ENCODE data around the gene ACBD4. TPM values are rescaled to one million over a fixed set of nuclear protein-coding genes. Genes with fewer than 3 reads are reported as not detected.

Gene ACBD4
- total RNA-seq, 5 donors from 2014 or later (not counting 1 experiment from before 2014, with no cell fraction given), result 28.4 to 48.5 (median 38.9) TPM

GRCh38 chr17:45186801-45187354, 51.4 kb downstream of the ACBD4 start:
- Mint-ChIP-seq H3K9me3 (no peaks in the 10 kb centered on the region), H3K27ac (no peak overlapping the region), H3K27me3 (peaks cover 0 to 1% of the 10 kb centered on the region in 2 donors), H3K4me3 (no peak overlapping the region), H3K36me3 (no peaks in the 10 kb centered on the region), H3K4me1 (no peaks in the 10 kb centered on the region)
- Histone ChIP-seq H3K4me3 (ENCODE audit: control insufficient read depth in 1 of 2, extremely low read depth in 1 of 2, low read length in 1 of 2) (no peak overlapping the region), H3K36me3 (ENCODE audit: control insufficient read depth in 2 of 2, extremely low read depth in 1 of 2, insufficient read depth in 1 of 2, low read length in 1 of 2) (no peaks in the 10 kb centered on the region), H3K27me3 (replicated peaks in 1 of 2; ENCODE audit: control insufficient read depth in 2 of 2, extremely low read depth in 1 of 2, insufficient read depth in 2 of 2, low read length in 1 of 2) (no peaks in the 10 kb centered on the region), H3K27ac (ENCODE audit: low read length) (no peak overlapping the region), H3K9me3 (no peaks in the 10 kb centered on the region), H3K4me1 (ENCODE audit: control insufficient read depth in 1 of 2, extremely low read depth in 1 of 2, insufficient read depth in 2 of 2, low read length in 2 of 2) (no peaks in the 10 kb centered on the region)
- no peak for DNase-seq
- no peak for ATAC-seq (replicated peaks in 1 of 4)
- CTCF ChIA-PET, result interaction anchor here in 1 of 2 donors (0.7 kb wide), 1 partner anchor 16 kb away, joined by 4 read pairs; no protein-coding TSS in a partner anchor
- POLR2A ChIA-PET, result no interaction called here
- WGBS (ENCODE audit: insufficient coverage), result 93% methylated on average over 3 of the region's 7 CpGs

GRCh38 chr17:45189009-45189408, 53.5 kb downstream of the ACBD4 start:
- ATAC-seq (replicated peaks in 1 of 4), result no peak
- Histone ChIP-seq H3K27me3 (replicated peaks in 1 of 2; ENCODE audit: control insufficient read depth in 2 of 2, extremely low read depth in 1 of 2, insufficient read depth in 2 of 2, low read length in 1 of 2) (no peaks in the 10 kb centered on the region), H3K27ac (ENCODE audit: low read length) (no peak overlapping the region), H3K4me3 (ENCODE audit: control insufficient read depth in 1 of 2, extremely low read depth in 1 of 2, low read length in 1 of 2) (no peak overlapping the region), H3K36me3 (ENCODE audit: control insufficient read depth in 2 of 2, extremely low read depth in 1 of 2, insufficient read depth in 1 of 2, low read length in 1 of 2) (no peaks in the 10 kb centered on the region), H3K9me3 (no peaks in the 10 kb centered on the region), H3K4me1 (ENCODE audit: control insufficient read depth in 1 of 2, extremely low read depth in 1 of 2, insufficient read depth in 2 of 2, low read length in 2 of 2) (no peaks in the 10 kb centered on the region)
- POLR2A ChIA-PET, result no interaction called here
- H3K9me3 Mint-ChIP-seq, result no peaks in the 10 kb centered on the region
- H3K27ac Mint-ChIP-seq, result no peak overlapping the region
- WGBS (ENCODE audit: insufficient coverage), result no CpG with 5 or more reads among the region's 2 CpGs
- no peak for DNase-seq
- no peak overlapping the region for H3K4me3 Mint-ChIP-seq
- CTCF ChIA-PET, result interaction anchor here in 1 of 2 donors (2.1 kb wide), 1 partner anchor 54 kb away, joined by 9 read pairs; the partner anchor contains the start of gene ACBD4
- no peaks in the 10 kb centered on the region for H3K4me1 Mint-ChIP-seq
- peaks cover 0 to 1% of the 10 kb centered on the region in 2 donors for H3K27me3 Mint-ChIP-seq
- H3K36me3 Mint-ChIP-seq, result no peaks in the 10 kb centered on the region

- Histone ChIP-seq H3K27me3 (replicated peaks in 1 of 2; ENCODE audit: control insufficient read depth in 2 of 2, extremely low read depth in 1 of 2, insufficient read depth in 2 of 2, low read length in 1 of 2) (no peaks in the 10 kb centered on the region), H3K4me1 (ENCODE audit: control insufficient read depth in 1 of 2, extremely low read depth in 1 of 2, insufficient read depth in 2 of 2, low read length in 2 of 2) (no peaks in the 10 kb centered on the region), H3K4me3 (ENCODE audit: control insufficient read depth in 1 of 2, extremely low read depth in 1 of 2, low read length in 1 of 2) (no peak overlapping the region), H3K27ac (ENCODE audit: low read length) (no peak overlapping the region), H3K9me3 (no peaks in the 10 kb centered on the region), H3K36me3 (ENCODE audit: control insufficient read depth in 2 of 2, extremely low read depth in 1 of 2, insufficient read depth in 1 of 2, low read length in 1 of 2) (no peaks in the 10 kb centered on the region)
- Mint-ChIP-seq H3K4me3 (no peak overlapping the region), H3K27ac (no peak overlapping the region), H3K36me3 (no peaks in the 10 kb centered on the region), H3K27me3 (peaks cover 0 to 1% of the 10 kb centered on the region in 2 donors), H3K9me3 (peaks cover 0 to 2% (median 0%) of the 10 kb centered on the region in 3 donors), H3K4me1 (no peaks in the 10 kb centered on the region)
- DNase-seq (no peak), ATAC-seq (replicated peaks in 1 of 4) (no peak)
- CTCF ChIA-PET, result interaction anchor here (0.6 to 2.1 kb wide), 2 partner anchors 28 to 55 kb away, joined by 7 to 9 read pairs; partner anchors contain the start of gene ACBD4 (in 1 of the 2)
- POLR2A ChIA-PET, result no interaction called here
- 63% methylated on average over 5 of the region's 11 CpGs for WGBS (ENCODE audit: insufficient coverage)
These were observed 55.2 kb downstream of the ACBD4 start for GRCh38 chr17:45190503-45191255.

Other genes with a start within 250 kb of the ACBD4 start
- gene EFTUD2, start 236.2 kb upstream of the ACBD4 start, total RNA-seq, result 100 to 1,000 TPM in 2 of 5 donors, 10 to 100 TPM in 3; 83.1 to 127 (median 96.0) TPM
- not detected for gene GFAP, start 220.2 kb upstream of the ACBD4 start, total RNA-seq
- 1 to 10 TPM in 1 of 5 donors, under 1 TPM in 4; 0.37 to 1.2 (median 0.62) TPM for gene KIF18B, start 187.9 kb upstream of the ACBD4 start, total RNA-seq
- gene C1QL1, start 167.4 kb upstream of the ACBD4 start, total RNA-seq, result not detected
- 10 to 100 TPM; 18.7 to 40.7 (median 29.7) TPM for gene DCAKD, start 84.1 kb upstream of the ACBD4 start, total RNA-seq
- gene NMT1, start 74.4 kb upstream of the ACBD4 start, total RNA-seq, result 100 to 1,000 TPM in 3 of 5 donors, 10 to 100 TPM in 2; 79.5 to 139 (median 125) TPM
- gene PLCD3, start 3.2 kb upstream of the ACBD4 start, total RNA-seq, result 1 to 10 TPM; 3.1 to 9.9 (median 4.8) TPM
- gene HEXIM1, start 12.8 kb downstream of the ACBD4 start, total RNA-seq, result 10 to 100 TPM; 32.3 to 55.9 (median 34.5) TPM
- 1 to 10 TPM; 2.0 to 5.8 (median 3.3) TPM for gene HEXIM2, start 26.2 kb downstream of the ACBD4 start, total RNA-seq
- 100 to 1,000 TPM; 362 to 473 (median 457) TPM for gene FMNL1, start 86.2 kb downstream of the ACBD4 start, total RNA-seq
- gene SPATA32, start 126.4 kb downstream of the ACBD4 start, total RNA-seq, result under 1 TPM in 4 of 5 donors, not detected in 1; 0.37 to 0.55 (median 0.42) TPM
- 10 to 100 TPM; 34.4 to 49.8 (median 42.8) TPM for gene MAP3K14, start 181.3 kb downstream of the ACBD4 start, total RNA-seq

All from T-cell (primary cell).